ENCODE measurements around the gene FTSJ1.

FTSJ1 gene

DNA sequence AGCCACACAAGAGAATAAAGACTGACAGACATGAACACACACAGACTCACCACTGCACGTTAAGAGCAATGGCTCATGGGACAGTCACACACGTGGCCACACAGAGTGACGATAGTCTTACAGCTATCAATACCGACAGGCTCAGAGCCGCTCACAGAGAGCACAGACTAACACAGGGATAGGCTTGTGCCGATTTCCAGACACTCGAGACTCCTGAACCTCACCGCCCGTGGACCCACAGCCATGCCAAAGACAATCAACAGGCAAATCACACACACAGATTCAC is 5.2 kb upstream of the FTSJ1 start:
- no peak for DNase-seq (ENCODE audit: low spot score)

- no peak for DNase-seq (ENCODE audit: low spot score)
Measured at GRCh38 chrX:48471504-48471903, 4.5 kb upstream of the FTSJ1 start.

GRCh38 chrX:48472225-48472624 is 3.8 kb upstream of the FTSJ1 start:
- DNase-seq (ENCODE audit: low spot score) = no peak

DNA sequence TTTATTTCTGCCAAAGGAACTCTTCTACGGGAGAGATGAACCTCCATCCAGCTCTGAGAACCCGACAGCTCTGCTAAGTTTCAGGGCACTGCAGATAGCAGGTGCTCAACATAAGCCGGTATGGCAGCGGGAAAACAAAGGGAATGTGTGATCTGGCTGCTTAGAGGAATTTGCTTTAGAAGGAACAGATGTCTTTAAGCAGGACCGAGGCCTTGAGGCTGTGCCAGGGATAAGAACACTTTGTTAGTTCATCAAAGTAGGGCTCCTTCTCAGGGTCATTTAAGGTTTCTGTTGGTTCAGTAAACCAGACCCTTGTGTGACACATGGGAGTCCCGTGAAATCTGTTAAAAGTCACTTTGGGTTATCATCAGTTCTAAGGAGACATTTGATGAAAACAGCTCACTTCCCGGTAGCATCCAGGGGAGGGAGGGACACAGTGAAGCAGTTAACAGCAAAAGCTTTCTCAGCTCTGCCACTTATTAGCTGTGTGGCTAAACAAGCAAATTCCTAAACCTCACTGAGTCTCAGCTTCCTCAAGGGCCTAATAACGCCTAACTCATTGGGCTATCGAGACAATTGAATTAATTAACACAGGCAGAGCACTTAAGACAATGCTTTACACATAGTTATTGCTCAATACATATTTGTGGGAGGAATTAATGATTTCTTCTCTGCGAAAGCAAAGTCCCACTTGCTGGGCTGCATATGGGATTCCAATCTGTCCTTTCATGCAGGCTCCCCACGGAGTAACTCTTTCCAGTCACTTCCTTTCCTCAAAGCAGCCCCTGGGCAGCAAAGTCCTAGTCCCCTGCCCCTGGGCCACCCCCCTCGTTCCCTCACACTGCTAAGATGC is 2.9 kb upstream of the FTSJ1 start:
- DNase-seq (ENCODE audit: low spot score) = no peak

- DNase-seq (ENCODE audit: low spot score) = no peak
Measured at GRCh38 chrX:48473704-48473990, 2.4 kb upstream of the FTSJ1 start.

DNA sequence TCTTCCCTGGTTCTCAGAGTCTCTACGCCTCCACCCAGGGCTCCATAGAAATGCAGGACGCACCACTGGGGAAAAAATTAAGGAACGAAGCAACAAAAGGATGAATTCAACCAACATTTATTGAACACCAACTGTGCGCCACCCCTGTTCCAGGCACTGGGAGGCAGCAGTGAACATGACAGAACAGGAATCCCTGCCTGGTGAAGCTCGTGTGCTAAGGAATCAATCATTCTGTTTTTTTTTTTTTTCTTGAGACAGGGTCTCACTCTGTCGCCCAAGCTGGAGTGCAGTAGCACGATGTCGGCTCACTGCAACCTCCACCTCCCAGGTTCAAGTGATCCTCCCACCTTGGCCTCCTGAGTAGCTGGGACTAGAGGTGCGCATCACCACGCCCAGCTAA is 1.9 kb upstream of the FTSJ1 start:
- DNase-seq (ENCODE audit: low spot score) = peak; percentile 73

- no peak for DNase-seq (ENCODE audit: low spot score)
Measured at GRCh38 chrX:48474581-48474980, 1.4 kb upstream of the FTSJ1 start.

DNA sequence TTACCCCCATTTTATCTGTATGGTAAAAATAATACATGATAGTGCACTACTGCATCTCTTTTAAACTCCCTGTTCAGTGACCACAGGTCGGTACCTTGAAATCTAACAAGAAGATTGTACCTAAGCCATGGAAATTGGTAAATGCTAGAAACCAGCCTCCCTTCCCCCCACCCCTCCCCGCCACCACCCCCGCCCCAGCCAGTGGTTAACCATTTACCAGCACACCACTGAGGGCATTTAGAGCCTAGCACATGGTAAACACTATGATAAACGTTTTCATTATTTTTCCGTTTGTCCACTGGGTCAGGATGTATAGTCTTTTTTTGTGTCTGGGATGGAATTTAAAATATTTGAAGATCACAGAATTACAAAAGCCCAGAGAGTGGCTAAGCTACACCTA is 703 bp upstream of the FTSJ1 start:
- DNase-seq (ENCODE audit: low spot score) = peak; percentile 77

DNA sequence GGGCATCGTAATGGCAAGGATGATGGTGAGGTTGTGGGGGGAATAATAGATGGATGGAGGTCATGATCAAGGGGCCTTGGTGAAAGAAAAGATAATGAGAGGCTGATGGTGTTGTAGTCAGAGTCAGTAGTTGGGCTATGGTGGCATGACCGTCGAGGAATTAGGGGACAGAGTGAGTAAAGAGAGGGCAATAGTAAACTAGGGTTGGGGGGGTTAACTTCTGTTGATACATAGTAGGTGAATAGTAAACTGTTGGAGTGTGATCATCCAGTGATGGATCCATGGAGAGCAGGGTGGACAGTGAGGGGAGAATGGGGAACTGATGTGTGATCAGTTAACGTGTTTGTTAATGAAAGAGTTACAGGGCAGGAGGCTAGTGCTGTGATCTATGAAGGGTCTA is 920 bp downstream of the FTSJ1 start:
- DNase-seq (ENCODE audit: low spot score) = no peak

DNA sequence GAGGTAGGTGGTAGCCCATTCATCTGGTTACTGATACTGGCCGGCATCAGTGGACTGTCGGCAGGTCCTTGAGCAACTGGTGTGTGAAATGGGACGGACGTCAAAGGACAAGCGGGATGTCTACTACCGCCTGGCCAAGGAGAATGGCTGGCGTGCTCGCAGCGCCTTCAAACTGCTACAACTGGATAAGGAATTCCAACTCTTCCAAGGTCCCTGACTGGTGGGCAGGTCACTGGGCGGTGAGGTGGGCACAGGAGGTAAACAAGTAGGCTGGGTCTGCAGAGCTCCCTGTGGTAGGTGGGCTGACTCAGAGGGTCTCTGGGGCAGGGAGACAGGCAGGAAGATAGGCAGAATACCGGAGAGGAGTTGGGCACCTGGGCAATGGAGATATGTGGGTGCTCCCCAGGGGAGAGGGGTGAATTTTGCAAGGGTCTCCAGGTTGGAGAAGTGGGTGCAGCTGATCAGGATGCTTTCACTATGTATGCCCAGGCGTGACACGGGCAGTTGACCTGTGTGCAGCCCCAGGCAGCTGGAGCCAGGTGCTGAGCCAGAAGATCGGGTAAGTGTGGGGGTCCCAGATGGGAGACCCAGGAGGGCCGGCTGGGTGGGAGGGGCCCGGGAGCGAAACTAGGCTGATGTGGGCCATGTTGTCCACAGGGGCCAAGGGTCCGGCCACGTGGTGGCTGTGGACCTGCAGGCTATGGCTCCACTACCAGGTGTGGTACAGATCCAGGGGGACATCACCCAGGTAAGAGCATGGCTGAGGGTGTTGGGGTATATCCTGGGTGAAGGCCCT is 2.2 kb downstream of the FTSJ1 start:
- DNase-seq (ENCODE audit: low spot score) = no peak

DNA sequence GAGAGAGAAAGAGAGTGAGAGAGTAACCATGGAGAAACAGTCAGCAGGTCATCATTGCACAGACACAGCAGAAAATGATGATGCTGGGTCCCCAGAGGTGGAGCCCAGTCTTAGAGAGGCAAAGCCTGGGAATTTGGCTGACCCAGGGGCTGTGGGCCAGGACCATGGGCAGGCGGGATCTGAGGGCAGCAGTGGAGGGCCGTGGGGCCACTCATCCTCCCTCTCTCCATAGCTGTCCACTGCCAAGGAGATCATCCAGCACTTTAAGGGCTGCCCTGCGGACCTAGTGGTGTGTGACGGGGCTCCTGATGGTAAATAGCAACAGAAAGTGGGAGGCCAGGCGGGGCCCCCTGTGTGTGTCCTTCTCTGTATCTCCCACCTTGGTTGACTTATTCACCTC is 2.8 kb downstream of the FTSJ1 start:
- DNase-seq (ENCODE audit: low spot score) = no peak

GRCh38 chrX:48480142-48480541 is 4.1 kb downstream of the FTSJ1 start:
- no peak for DNase-seq (ENCODE audit: low spot score)

- no peak for DNase-seq (ENCODE audit: low spot score)
Measured at GRCh38 chrX:48480583-48480982, 4.6 kb downstream of the FTSJ1 start.

GRCh38 chrX:48482526-48482925 is 6.5 kb downstream of the FTSJ1 start:
- DNase-seq (ENCODE audit: low spot score) = no peak

- DNase-seq (ENCODE audit: low spot score) = no peak
Measured at GRCh38 chrX:48487362-48487798, 11.4 kb downstream of the FTSJ1 start.

GRCh38 chrX:48488034-48488433 is 12.0 kb downstream of the FTSJ1 start:
- no peak for DNase-seq (ENCODE audit: low spot score)

DNA sequence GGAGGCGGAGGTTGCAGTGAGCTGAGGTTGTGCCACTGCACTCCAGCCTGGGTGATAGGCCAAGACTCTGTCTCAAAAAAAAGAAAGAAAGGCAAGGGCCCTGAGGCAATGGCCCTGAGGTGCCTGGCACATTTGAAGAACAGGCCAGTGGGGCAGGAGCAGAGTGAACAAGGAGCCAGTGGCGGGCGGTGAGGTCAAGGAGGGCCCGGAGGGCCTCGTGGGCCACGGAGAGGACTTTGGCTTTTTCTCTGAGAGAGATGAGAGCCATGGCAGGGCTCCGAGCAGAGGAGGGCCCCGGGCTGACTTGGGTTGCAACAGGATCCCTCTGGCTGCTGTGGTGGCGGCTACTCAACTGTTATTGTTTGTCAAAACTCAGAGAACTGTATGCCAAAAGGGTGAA is 13.3 kb downstream of the FTSJ1 start:
- DNase-seq (ENCODE audit: low spot score) = no peak

DNA sequence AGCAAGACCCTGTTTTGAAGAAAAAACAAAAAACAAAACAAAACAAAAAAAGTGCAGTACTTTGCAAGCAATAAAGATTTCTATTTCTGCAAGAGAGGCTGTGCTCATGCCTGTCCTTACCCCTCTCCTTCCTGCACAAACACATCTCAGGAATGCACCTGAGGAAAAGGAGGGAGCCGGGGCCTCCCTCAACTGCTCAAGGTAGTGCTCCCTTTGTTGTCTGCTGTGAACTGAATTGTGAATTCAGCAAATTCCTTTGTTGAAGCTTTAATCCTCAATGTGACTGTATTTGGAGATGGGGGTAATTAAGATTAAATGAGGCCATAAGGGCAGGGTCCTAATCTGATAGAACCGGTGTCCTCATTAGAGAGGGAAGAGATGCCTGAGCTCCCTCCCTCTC is 13.9 kb downstream of the FTSJ1 start:
- DNase-seq (ENCODE audit: low spot score) = no peak

DNA sequence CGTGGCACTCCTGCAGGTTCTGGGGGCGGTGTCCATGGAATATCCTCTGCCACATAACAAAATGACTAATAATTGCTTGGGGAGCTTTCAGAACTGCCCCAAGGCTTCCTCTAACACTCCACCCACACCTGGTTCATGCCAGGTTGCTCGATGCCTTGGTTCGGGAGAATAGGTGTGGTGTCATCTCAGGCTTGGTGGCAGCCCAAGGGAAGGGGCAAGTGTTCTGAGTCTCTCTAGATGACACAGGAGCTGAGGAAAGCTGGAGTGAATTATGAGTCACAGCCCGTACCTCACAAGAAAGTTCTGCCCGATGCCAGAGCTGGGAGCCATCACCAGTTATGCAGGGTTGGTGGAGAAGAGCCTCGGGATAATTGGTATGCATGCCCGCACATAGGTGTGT is 14.7 kb downstream of the FTSJ1 start:
- DNase-seq (ENCODE audit: low spot score) = no peak

- DNase-seq (ENCODE audit: low spot score) = no peak
Measured at GRCh38 chrX:48491809-48492208, 15.8 kb downstream of the FTSJ1 start.

- DNase-seq (ENCODE audit: low spot score) = no peak
Measured at GRCh38 chrX:48492293-48492910, 16.4 kb downstream of the FTSJ1 start.

DNA sequence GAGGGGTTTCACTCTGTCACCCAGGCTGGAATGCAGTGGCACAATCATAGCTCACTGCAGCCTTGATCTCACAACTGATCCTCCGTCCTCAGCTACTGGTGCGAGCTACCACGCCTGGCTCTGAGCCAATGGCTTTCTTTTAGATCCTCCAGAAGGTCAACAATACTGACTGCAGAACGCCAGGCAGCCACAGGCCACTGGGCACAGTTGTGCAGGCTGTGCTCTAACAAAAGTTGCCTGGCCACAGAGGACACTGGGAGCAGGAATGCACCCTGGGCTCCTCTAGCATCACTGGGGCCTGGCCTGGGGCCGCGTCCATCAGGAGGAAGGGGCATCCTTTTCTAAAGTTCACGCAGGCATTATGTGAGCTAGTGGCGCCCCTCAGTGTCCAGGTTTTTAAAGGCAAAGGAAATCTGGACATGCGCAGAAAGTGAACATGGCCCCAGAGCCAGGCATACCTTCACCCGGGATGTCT is 17.9 kb downstream of the FTSJ1 start:
- peak; percentile 49 for DNase-seq (ENCODE audit: low spot score)

- no peak for DNase-seq (ENCODE audit: low spot score)
Measured at GRCh38 chrX:48496660-48497059, 20.7 kb downstream of the FTSJ1 start.
